ENCODE data around the gene CDCA5.
A peak's percentile ranks its signal among the peaks of the same experiment; 100 is the strongest.

The CDCA5 gene, protein sequence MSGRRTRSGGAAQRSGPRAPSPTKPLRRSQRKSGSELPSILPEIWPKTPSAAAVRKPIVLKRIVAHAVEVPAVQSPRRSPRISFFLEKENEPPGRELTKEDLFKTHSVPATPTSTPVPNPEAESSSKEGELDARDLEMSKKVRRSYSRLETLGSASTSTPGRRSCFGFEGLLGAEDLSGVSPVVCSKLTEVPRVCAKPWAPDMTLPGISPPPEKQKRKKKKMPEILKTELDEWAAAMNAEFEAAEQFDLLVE

DNA sequence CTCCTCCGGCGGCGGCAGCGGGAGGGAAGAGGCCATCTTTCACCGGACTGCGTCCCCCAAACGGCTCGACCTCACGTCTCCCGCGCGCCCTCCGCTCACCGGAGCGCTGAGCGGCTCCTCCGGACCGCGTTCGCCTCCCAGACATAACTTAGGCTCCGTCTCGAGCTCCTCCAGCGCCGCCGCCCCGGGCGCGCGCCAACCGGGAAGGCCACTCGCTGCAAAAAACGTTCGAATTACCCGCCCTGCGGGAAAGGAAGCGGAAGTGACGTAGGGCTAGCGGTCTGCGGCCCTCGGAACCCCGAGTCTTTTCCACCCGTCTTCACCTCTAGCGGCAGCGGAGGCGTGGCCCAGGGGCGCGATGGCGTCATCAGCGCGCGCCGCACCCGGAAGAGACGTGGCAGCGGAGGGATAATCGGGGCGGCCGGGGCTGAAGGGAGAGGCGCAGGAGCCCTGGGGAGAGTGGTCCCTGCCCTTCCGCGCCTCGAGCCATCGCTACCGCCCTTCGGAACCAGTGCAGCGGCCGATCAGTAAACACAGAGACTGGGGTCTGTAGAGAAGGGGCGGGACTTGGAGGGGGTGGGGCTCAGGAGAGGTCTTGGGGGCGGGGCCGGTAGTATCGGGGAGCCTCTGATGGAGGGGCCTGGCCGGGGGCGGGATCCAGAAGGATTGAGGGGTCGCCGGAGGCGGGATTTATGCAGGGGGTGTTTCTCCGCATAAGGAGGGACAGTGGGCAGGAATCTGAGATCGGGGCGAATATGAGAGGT is at the start of gene CDCA5, which contains the start of gene ZFPL1:
TSS of gene CDCA5 (minus strand) at position 207 of the 764 bp plus-strand sequence. CDS start at position 145, 62 bp downstream.
TSS of gene ZFPL1 (plus strand) at position 389 of the 764 bp plus-strand sequence. CDS start 477 bp downstream, outside the sequence.
- peak within 1 kb of the TSS; percentile 87 for H3K4me3 ChIP-seq (ENCODE audit: low read depth, low read length)
- TF ChIP-seq, protein P1, sequence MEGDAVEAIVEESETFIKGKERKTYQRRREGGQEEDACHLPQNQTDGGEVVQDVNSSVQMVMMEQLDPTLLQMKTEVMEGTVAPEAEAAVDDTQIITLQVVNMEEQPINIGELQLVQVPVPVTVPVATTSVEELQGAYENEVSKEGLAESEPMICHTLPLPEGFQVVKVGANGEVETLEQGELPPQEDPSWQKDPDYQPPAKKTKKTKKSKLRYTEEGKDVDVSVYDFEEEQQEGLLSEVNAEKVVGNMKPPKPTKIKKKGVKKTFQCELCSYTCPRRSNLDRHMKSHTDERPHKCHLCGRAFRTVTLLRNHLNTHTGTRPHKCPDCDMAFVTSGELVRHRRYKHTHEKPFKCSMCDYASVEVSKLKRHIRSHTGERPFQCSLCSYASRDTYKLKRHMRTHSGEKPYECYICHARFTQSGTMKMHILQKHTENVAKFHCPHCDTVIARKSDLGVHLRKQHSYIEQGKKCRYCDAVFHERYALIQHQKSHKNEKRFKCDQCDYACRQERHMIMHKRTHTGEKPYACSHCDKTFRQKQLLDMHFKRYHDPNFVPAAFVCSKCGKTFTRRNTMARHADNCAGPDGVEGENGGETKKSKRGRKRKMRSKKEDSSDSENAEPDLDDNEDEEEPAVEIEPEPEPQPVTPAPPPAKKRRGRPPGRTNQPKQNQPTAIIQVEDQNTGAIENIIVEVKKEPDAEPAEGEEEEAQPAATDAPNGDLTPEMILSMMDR (IDR thresholded peaks at IDR 0.05; ENCODE audit: low read depth, low read length, missing control alignments) = no peak
- DNase-seq = peak; percentile 89
- H3K36me3 ChIP-seq (replicated peaks) = peaks cover 14% of the 10 kb centered on the region
- in situ Hi-C loops (cut with HindIII; ENCODE audit: low pct_ligation_motif_present, low sequenced_read_pairs) = no loop called here
- no peaks in the 10 kb centered on the region for H3K27me3 ChIP-seq (replicated peaks)
- peak within 1 kb of the TSS; percentile 98 for H3K27ac ChIP-seq

DNA sequence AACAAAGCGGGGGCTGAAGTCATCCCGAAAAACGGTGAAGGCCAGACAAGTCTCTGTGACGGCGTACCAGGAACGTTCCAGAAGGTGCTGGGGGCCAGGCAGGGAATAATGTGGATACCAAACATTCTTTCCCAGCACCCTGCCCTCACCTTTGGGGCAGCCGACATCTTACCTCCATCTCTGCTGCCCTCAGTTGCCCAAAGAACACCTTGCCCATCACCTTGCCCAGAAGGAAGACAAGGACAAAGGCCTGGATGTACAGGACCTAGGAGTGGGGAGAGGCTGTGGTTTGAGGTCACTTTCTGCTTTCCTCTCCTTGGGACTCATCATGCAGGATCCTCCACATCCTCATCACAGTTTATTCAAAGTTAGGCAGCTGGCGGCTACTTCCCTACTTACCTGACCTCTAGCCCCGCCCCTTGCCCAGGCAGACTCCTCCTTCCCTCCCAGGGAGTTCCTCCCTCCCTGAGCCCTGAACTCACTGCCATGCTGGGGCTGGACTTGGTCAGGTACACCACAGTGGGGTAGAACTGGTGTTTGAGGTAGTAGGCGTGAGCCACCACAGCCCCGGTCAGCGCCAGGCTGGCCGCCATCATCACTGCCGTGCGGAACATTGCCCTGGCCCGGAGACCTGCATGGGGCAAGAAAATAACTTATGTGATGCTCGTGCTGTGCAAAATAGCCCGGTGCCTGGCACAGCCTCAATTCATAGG is 49.3 kb upstream of the CDCA5 start:
- no peaks in the 10 kb centered on the region for H3K27me3 ChIP-seq (replicated peaks)
- peaks cover 45% of the 10 kb centered on the region for H3K36me3 ChIP-seq (replicated peaks)
- H3K4me3 ChIP-seq (ENCODE audit: low read depth, low read length) = peak overlapping the region; percentile 94
- in situ Hi-C loops (cut with HindIII; ENCODE audit: low pct_ligation_motif_present, low sequenced_read_pairs) = no loop called here
- H3K27ac ChIP-seq = peak overlapping the region; percentile 100
- DNase-seq = no peak
- TF ChIP-seq, protein P1 (IDR thresholded peaks at IDR 0.05; ENCODE audit: low read depth, low read length, missing control alignments) = no peak

DNA sequence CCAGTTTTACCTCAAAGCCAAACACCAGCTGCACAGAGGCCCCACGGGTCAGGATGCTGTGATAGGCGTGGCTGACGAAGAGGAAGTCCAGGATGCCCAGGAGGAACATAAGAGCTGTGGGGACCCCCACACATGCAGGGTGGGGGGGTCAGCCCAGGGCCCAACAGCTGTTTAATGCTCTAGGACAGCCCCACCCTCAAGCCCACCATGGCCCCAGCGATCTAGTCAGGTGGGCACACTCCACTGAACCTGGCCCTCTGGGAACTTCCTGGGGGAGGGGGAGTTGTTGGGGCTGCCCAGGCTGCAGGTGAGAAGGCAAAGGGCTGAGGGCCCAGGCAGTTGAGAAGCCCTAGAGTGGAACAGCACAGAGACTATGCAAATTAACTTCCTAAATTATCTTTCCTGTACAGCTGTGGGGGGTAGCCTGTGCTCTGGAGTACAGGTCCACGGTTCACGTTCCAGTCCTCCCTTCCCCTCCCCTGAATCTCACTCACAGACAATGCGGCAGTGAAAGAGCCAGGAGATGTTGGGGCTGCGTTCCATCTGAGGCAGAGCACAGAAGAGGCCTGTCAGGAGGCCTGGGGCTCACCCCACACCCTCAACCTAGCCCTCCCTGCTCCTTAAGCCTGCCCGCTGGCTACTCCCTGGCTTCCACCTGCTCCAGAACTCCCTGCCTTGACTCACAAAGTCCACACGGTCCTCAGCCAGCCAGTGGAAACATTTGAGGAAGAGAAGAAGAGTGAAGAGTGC is 48.6 kb upstream of the CDCA5 start:
- H3K36me3 ChIP-seq (replicated peaks) = peaks cover 52% of the 10 kb centered on the region
- H3K4me3 ChIP-seq (ENCODE audit: low read depth, low read length) = no peak overlapping the region
- in situ Hi-C loops (cut with HindIII; ENCODE audit: low pct_ligation_motif_present, low sequenced_read_pairs) = no loop called here
- H3K27me3 ChIP-seq (replicated peaks) = no peaks in the 10 kb centered on the region
- no peak for DNase-seq
- TF ChIP-seq, protein P1 (IDR thresholded peaks at IDR 0.05; ENCODE audit: low read depth, low read length, missing control alignments) = no peak
- H3K27ac ChIP-seq = no peak overlapping the region

DNA sequence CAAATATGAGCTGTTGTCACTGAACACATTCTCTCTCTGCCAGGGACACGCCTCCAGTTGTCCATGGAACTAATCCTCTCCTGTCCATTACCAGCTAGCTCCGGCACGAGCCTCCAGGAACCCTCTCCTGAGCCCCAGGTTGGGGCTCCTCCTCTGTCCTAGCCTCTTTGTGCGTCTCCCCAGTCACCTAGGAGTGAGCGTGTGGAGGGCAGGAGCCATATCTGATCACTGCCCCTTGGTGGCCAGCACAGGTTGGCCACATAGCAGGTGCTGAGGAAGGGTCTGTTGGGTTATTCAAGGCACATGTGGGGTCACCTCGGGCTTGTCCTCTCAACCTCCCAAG is 48.0 kb upstream of the CDCA5 start:
- DNase-seq = no peak
- Histone ChIP-seq H3K36me3 (replicated peaks) (peaks cover 56% of the 10 kb centered on the region), H3K27ac (no peak overlapping the region), H3K4me3 (ENCODE audit: low read depth, low read length) (no peak overlapping the region), H3K27me3 (replicated peaks) (no peaks in the 10 kb centered on the region)
- in situ Hi-C loops (cut with HindIII; ENCODE audit: low pct_ligation_motif_present, low sequenced_read_pairs) = no loop called here
- TF ChIP-seq, protein P1 (IDR thresholded peaks at IDR 0.05; ENCODE audit: low read depth, low read length, missing control alignments) = no peak

DNA sequence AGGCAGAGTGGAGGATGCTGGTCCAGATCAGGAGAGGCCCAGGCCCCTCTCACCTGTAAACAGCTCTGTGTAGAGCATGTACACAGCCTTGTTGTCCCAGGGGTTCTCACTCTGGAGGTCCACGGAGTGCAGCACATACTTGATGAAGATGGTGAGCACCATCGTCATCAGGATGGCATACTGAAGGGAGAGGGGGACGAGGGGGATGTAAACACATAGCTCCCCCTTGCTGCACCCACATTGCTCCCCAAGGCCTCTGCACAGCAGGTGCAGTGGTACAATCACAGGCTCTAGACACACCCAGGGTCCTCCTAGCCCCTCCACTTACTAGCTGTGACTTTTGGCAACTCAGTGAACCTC is 47.6 kb upstream of the CDCA5 start:
- in situ Hi-C loops (cut with HindIII; ENCODE audit: low pct_ligation_motif_present, low sequenced_read_pairs) = no loop called here
- no peak overlapping the region for H3K4me3 ChIP-seq (ENCODE audit: low read depth, low read length)
- DNase-seq = no peak
- H3K36me3 ChIP-seq (replicated peaks) = peaks cover 61% of the 10 kb centered on the region
- H3K27ac ChIP-seq = no peak overlapping the region
- TF ChIP-seq, protein P1 (IDR thresholded peaks at IDR 0.05; ENCODE audit: low read depth, low read length, missing control alignments) = no peak
- no peaks in the 10 kb centered on the region for H3K27me3 ChIP-seq (replicated peaks)

Measured in brain microvascular endothelial cell (primary cell).